Neural cell (in vitro differentiated cells): ENCODE measurements around the gene TSPAN32. TPM values are rescaled to one million over a fixed set of nuclear protein-coding genes. Genes with fewer than 3 reads are reported as not detected.

ENCODE experiments used
- H2AFZ ChIP-seq: fragments of 200-600, 300-800 bp; sonication (generic), shearing (Covaris generic); 2 replicates; pipeline ENCODE4 v1.6.0; 2014; ENCODE audit warnings: low read depth, mild to moderate bottlenecking, antibody characterized with exemption, low read length, moderate library complexity
- H3F3A ChIP-seq: fragments of 200-600 bp; shearing (Covaris generic); 2 replicates; pipeline ENCODE4 v1.6.1; 2016; ENCODE audit warnings: mild to moderate bottlenecking, moderate library complexity, mixed read lengths, antibody characterized with exemption, low read length; ENCODE audit not compliant: insufficient read depth, poor library complexity, severe bottlenecking
- H3K27ac ChIP-seq: fragments of 200-600, 300-800 bp; sonication (generic), shearing (Covaris generic); 2 replicates; pipeline ENCODE4 v1.5.1; 2014; ENCODE audit warnings: mild to moderate bottlenecking, low read length, moderate library complexity
- H3K27me3 ChIP-seq: fragments of 300-800, 200-600 bp; sonication (generic), shearing (Covaris generic); 2 replicates; pipeline ENCODE4 v1.6.0; 2014; ENCODE audit warnings: mild to moderate bottlenecking, low read depth, low read length, moderate library complexity; ENCODE audit not compliant: insufficient read depth
- H3K36me3 ChIP-seq: fragments of 300-800, 200-600 bp; sonication (generic), shearing (Covaris generic); 2 replicates; pipeline ENCODE4 v1.5.1; 2014; ENCODE audit warnings: mild to moderate bottlenecking, antibody characterized with exemption, low read length, moderate library complexity; ENCODE audit not compliant: insufficient read depth
- H3K4me2 ChIP-seq: fragments of 300-800, 200-600 bp; sonication (generic), shearing (Covaris generic); 2 replicates; pipeline ENCODE4 v1.6.0; 2014; ENCODE audit warnings: mild to moderate bottlenecking, low read length
- H3K4me3 ChIP-seq: fragments of 300-800, 200-600 bp; sonication (generic), shearing (Covaris generic); 2 replicates; pipeline ENCODE4 v1.5.1; 2014; ENCODE audit warnings: mild to moderate bottlenecking, low read length, moderate library complexity
- H3K79me2 ChIP-seq: fragments of 200-600 bp; shearing (Covaris generic); replicated peaks from 2 replicates; pipeline ENCODE4 v1.6.0; 2014; ENCODE audit warnings: mild to moderate bottlenecking, low read length, moderate library complexity; ENCODE audit not compliant: insufficient read depth
- H3K9ac ChIP-seq: fragments of 300-800, 200-600 bp; sonication (generic), shearing (Covaris generic); 2 replicates; pipeline ENCODE4 v1.6.1; 2016; ENCODE audit warnings: mild to moderate bottlenecking, low read length, mixed read lengths
- H3K9me2 ChIP-seq: fragments of 200-600 bp; shearing (Covaris generic); 2 replicates; pipeline ENCODE4 v1.6.1; 2016; ENCODE audit warnings: mild to moderate bottlenecking, low read length, mixed read lengths; ENCODE audit not compliant: insufficient read depth
- H3K9me3 ChIP-seq: fragments of 200-600, 300-800 bp; sonication (generic), shearing (Covaris generic); 2 replicates; pipeline ENCODE4 v1.6.1; 2016; ENCODE audit warnings: mild to moderate bottlenecking, mixed run types, low read length, moderate library complexity, mixed read lengths
- H4K20me1 ChIP-seq: fragments of 200-600 bp; shearing (Covaris generic); 2 replicates; pipeline ENCODE4 v1.6.1; 2016; ENCODE audit warnings: mild to moderate bottlenecking, mixed run types; ENCODE audit not compliant: insufficient read depth
- CTCF ChIP-seq: fragments of 450-650 bp; IDR thresholded peaks from 2 replicates; pipeline ENCODE4 v1.5.1; 2014; ENCODE audit warnings: antibody characterized with exemption, mild to moderate bottlenecking, moderate library complexity; ENCODE audit not compliant: poor library complexity, severe bottlenecking
- EP300 ChIP-seq: fragments of 450-650 bp; conservative IDR thresholded peaks from 2 replicates; pipeline ENCODE4 v1.6.1; 2014; ENCODE audit warnings: antibody characterized with exemption, mild to moderate bottlenecking, moderate library complexity; ENCODE audit not compliant: poor library complexity, severe bottlenecking
- EZH2 ChIP-seq: fragments of 200-600, 300-800 bp; shearing (Covaris generic), sonication (generic); IDR thresholded peaks from 2 replicates; pipeline ENCODE4 v1.6.1; 2014; ENCODE audit warnings: antibody characterized with exemption, low read length, borderline replicate concordance, mild to moderate bottlenecking; ENCODE audit not compliant: insufficient read depth, poor library complexity, severe bottlenecking
- MXI1 ChIP-seq: fragments of 450-650 bp; conservative IDR thresholded peaks from 2 replicates; pipeline ENCODE4 v1.6.1; 2014; ENCODE audit warnings: antibody characterized with exemption, mild to moderate bottlenecking; ENCODE audit not compliant: poor library complexity, severe bottlenecking
- RAD21 ChIP-seq: fragments of 450-650 bp; conservative IDR thresholded peaks from 2 replicates; pipeline ENCODE4 v1.6.1; 2014; ENCODE audit warnings: antibody characterized with exemption, mild to moderate bottlenecking, moderate library complexity
- REST ChIP-seq: IDR thresholded peaks from 2 replicates; pipeline ENCODE4 v1.6.1; 2012; ENCODE audit warnings: borderline replicate concordance
- SMC3 ChIP-seq: fragments of 450-650 bp; conservative IDR thresholded peaks from 2 replicates; pipeline ENCODE4 v1.6.1; 2014; ENCODE audit warnings: antibody characterized with exemption, mild to moderate bottlenecking, moderate library complexity; ENCODE audit not compliant: poor library complexity
- polyA plus RNA-seq: library from polyadenylated mRNA; depleted of rRNA; stranded (reverse); fragments of >200 nt; gene quantifications from 2 replicates; pipeline ENCODE4 v1.2.3, GENCODE V29; 2014

The TSPAN32 gene
- polyA plus RNA-seq, 1 donor from 2014 or later, result not detected

GRCh38 chr11:2256293-2256913 is 45.4 kb upstream of the TSPAN32 start:
- no peaks in the 10 kb centered on the region for H3F3A ChIP-seq
- TF ChIP-seq RAD21, result no peak
- TF ChIP-seq CTCF, result no peak
- no peak for TF ChIP-seq EZH2
- TF ChIP-seq MXI1, result no peak
- no peak for TF ChIP-seq EP300
- H3K79me2 ChIP-seq, result no peaks in the 10 kb centered on the region
- H3K9ac ChIP-seq, result no peak overlapping the region
- H3K4me3 ChIP-seq, result no peak overlapping the region
- no peak overlapping the region for H3K4me2 ChIP-seq
- no peaks in the 10 kb centered on the region for H3K36me3 ChIP-seq
- H3K9me2 ChIP-seq, result no peaks in the 10 kb centered on the region
- H3K27me3 ChIP-seq, result no peaks in the 10 kb centered on the region
- no peak overlapping the region for H2AFZ ChIP-seq
- no peak overlapping the region for H3K27ac ChIP-seq
- H4K20me1 ChIP-seq, result no peaks in the 10 kb centered on the region
- no peaks in the 10 kb centered on the region for H3K9me3 ChIP-seq

GRCh38 chr11:2256951-2257700 is 44.7 kb upstream of the TSPAN32 start:
- Histone ChIP-seq H3F3A (no peaks in the 10 kb centered on the region), H2AFZ (no peak overlapping the region), H3K4me2 (no peak overlapping the region), H3K79me2 (no peaks in the 10 kb centered on the region), H3K9me2 (no peaks in the 10 kb centered on the region), H3K36me3 (no peaks in the 10 kb centered on the region), H3K9ac (no peak overlapping the region), H3K27me3 (no peaks in the 10 kb centered on the region), H3K9me3 (no peaks in the 10 kb centered on the region), H4K20me1 (no peaks in the 10 kb centered on the region), H3K27ac (no peak overlapping the region), H3K4me3 (no peak overlapping the region)
- TF ChIP-seq SMC3 (no peak), REST (no peak), EZH2 (no peak), CTCF (no peak)
